Erythroblast (primary cell): Measurements from ENCODE around the gene ATIC.

Experiments used
- GATA1 ChIP-seq: IDR thresholded peaks from 2 replicates; pipeline ENCODE4 v1.6.1; 2011; ENCODE audit warnings: low read depth, mild to moderate bottlenecking, control low read depth, low read length, moderate library complexity
- POLR2A ChIP-seq: IDR thresholded peaks from 2 replicates; pipeline ENCODE4 v1.6.1; 2011; ENCODE audit warnings: mild to moderate bottlenecking, low read length

DNA sequence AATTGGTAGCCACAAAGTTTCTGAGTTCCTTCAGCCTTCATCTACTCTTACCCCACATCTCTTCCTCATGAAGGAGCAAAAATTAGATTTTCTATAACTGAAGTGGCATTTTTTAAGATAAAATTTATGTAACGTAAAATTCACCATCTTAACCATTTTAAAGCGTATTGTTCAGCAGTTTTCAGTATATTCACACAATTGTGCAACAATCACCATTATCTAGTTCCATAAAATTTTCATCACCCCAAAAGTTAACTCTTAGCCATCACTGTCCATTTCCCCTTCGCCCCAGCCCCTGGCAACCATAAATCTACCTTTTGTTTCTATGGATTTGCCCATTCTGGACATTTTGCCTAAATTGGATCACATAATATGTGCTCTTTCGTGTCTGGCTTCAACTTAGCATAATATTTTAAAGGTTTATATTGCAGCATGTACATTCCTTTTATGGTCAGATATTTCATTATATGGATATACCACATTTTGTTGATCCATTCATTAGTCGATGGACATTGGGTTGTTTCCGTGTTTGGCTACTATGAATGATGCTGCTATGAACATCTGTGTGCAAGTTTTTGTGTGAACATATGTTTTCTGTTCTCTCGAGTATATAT lies 44.6 kb downstream of the ATIC start:
- TF ChIP-seq POLR2A (no peak), GATA1 (no peak)
